ENCODE data around the gene MSRB1.

DNA sequence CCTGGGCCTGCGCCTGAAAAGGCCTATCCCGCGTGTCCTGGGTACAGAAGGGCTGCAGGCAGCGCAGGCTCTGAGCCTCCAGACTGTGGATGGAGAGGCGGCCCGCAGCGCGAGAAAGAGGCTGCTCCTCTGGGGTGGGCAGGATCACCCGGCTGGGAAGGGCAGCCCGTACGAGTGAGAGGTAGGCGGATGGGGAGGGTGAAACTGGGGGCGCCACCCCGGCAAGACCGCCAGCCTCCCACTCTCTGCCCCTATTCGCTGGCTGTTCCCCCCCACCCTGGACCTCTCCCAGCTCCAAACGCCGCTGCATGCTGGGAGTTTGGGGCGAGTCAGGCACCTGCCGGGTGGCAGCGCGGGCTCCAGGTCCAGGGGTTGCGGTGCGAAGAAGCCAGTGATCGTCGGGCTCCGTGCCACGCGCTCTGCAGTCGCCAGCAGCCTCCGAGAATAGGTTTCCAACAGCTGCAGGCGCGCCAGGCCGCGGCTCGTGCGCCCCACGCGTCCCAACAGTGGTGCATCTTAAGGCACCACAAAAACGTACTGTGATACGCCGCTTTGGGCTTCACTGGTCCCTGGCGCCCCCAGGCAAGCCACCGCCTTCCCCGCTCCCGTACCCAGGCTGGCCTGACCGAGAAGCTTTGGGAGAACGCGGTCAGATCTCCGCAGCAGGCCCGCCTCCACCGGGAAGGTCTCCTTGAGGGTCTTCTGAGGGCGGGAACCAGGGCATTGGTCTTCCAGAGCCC, 37.2 kb upstream of the MSRB1 start:
- TF ChIP-seq, protein P1, sequence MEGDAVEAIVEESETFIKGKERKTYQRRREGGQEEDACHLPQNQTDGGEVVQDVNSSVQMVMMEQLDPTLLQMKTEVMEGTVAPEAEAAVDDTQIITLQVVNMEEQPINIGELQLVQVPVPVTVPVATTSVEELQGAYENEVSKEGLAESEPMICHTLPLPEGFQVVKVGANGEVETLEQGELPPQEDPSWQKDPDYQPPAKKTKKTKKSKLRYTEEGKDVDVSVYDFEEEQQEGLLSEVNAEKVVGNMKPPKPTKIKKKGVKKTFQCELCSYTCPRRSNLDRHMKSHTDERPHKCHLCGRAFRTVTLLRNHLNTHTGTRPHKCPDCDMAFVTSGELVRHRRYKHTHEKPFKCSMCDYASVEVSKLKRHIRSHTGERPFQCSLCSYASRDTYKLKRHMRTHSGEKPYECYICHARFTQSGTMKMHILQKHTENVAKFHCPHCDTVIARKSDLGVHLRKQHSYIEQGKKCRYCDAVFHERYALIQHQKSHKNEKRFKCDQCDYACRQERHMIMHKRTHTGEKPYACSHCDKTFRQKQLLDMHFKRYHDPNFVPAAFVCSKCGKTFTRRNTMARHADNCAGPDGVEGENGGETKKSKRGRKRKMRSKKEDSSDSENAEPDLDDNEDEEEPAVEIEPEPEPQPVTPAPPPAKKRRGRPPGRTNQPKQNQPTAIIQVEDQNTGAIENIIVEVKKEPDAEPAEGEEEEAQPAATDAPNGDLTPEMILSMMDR (IDR thresholded peaks at IDR 0.05; ENCODE audit: insufficient read depth, low read length), result no peak
- peak; percentile 29; the same call in 1 of the 2 replicates for TF ChIP-seq POLR2AphosphoS5 (IDR thresholded peaks at IDR 0.05; ENCODE audit: low read depth)

Data from HL-60 (cell line).